Urinary bladder (tissue), 2 donors: ENCODE data around the gene ACP3. TPM values are rescaled to one million over a fixed set of nuclear protein-coding genes. Genes with fewer than 3 reads are reported as not detected.

Experiments
- polyA plus RNA-seq: library from polyadenylated mRNA; stranded (reverse); fragments of 200-250 nt; gene quantifications from one replicate; pipeline ENCODE4 v1.2.3, GENCODE V29; 2013
- total RNA-seq: library from RNA; depleted of rRNA; stranded (reverse); fragments of >200 nt; gene quantifications from one replicate; pipeline ENCODE4 v1.2.3, GENCODE V29; 2014
- donor health status: healthy.

ACP3 gene
- total and polyA plus RNA-seq, 2 donors, result 0.91 to 3.2 TPM

Other genes with a start within 250 kb of the ACP3 start
- 111 TPM for gene DNAJC13, start 100.1 kb downstream of the ACP3 start, total RNA-seq
- 17.3 TPM for gene DNAJC13, start 100.1 kb downstream of the ACP3 start, polyA plus RNA-seq